ENCODE data around the gene FAM184A.

DNA sequence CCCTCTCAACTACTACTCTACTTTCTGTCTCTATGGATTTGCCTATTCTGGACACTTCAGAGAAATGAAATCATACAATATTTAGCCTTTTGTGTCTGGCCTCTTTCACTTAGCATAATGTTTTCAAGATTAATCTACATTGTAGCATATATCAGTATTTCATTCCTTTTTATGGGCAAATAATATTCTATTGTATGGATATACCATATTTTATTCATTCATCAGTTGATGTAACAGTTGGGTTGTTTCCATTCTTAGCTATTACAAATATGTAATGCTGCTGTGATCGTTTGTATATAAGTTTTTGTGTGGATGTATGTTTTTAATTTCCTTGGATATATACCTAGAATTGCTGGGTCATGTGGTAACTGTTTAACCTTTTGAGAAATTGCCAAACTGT is 23.4 kb downstream of the FAM184A start:
- TF ChIP-seq, protein P1, sequence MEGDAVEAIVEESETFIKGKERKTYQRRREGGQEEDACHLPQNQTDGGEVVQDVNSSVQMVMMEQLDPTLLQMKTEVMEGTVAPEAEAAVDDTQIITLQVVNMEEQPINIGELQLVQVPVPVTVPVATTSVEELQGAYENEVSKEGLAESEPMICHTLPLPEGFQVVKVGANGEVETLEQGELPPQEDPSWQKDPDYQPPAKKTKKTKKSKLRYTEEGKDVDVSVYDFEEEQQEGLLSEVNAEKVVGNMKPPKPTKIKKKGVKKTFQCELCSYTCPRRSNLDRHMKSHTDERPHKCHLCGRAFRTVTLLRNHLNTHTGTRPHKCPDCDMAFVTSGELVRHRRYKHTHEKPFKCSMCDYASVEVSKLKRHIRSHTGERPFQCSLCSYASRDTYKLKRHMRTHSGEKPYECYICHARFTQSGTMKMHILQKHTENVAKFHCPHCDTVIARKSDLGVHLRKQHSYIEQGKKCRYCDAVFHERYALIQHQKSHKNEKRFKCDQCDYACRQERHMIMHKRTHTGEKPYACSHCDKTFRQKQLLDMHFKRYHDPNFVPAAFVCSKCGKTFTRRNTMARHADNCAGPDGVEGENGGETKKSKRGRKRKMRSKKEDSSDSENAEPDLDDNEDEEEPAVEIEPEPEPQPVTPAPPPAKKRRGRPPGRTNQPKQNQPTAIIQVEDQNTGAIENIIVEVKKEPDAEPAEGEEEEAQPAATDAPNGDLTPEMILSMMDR (IDR thresholded peaks at IDR 0.05): no peak
- TF ChIP-seq POLR2A (IDR thresholded peaks at IDR 0.05): no peak

All from suprapubic skin (tissue), 3 donors.